Ovary (tissue), 3 donors: ENCODE data around the gene GGTA1.

ENCODE experiments used
- POLR2A ChIP-seq: fragments of 450-650 bp; IDR thresholded peaks from one replicate; pipeline ENCODE4 v1.6.1; 2017; ENCODE audit warnings: antibody characterized with exemption, mild to moderate bottlenecking, moderate library complexity
- TF ChIP-seq, protein P1 (sequence below), 3 donors: fragments of 450-650 bp in 2 of 3; fragments of 200-600 bp in 1 of 3; IDR thresholded peaks; one replicate each; pipeline versions ENCODE4 v1.5.1 to v1.8.0; 2016 to 2022; ENCODE audit warnings: antibody characterized with exemption in 3 of 3, mild to moderate bottlenecking in 1 of 3
- donor health status: DM: no; HTN: no; CAD: no.

DNA sequence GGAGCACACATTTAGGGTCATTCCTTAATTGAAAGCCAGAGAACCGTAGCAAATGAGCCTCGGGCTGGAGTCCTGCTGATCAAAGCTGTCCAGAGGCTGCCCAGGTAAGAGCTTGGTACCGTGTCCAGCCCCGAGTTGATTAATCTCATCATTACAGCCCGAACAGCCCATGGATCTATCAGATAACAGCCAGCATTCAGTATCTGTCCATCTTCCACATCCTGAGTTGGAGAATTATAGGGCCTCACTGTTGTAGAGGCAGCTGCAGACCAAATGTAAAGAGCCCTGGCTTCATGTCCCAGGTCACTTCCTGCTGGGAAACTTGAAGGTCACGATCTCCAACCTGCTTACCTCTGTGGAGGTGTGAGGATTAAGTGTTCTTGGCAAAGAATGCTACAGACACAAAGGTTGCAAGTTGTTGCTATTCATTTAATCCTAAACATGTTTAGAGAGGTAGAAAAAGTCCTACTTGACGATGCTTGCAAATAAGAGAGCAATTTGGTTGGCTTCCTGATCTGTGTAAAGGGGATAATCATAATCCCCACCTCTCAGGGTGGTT lies 16.1 kb downstream of the GGTA1 start:
- TF ChIP-seq, protein P1, sequence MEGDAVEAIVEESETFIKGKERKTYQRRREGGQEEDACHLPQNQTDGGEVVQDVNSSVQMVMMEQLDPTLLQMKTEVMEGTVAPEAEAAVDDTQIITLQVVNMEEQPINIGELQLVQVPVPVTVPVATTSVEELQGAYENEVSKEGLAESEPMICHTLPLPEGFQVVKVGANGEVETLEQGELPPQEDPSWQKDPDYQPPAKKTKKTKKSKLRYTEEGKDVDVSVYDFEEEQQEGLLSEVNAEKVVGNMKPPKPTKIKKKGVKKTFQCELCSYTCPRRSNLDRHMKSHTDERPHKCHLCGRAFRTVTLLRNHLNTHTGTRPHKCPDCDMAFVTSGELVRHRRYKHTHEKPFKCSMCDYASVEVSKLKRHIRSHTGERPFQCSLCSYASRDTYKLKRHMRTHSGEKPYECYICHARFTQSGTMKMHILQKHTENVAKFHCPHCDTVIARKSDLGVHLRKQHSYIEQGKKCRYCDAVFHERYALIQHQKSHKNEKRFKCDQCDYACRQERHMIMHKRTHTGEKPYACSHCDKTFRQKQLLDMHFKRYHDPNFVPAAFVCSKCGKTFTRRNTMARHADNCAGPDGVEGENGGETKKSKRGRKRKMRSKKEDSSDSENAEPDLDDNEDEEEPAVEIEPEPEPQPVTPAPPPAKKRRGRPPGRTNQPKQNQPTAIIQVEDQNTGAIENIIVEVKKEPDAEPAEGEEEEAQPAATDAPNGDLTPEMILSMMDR (IDR thresholded peaks at IDR 0.05) = no peak
- no peak for TF ChIP-seq POLR2A
